T-helper 17 cell (primary cell): ENCODE results near the gene SHCBP1. TPM values are rescaled to one million over a fixed set of nuclear protein-coding genes. Genes with fewer than 3 reads are reported as not detected.
"Not testable (repeated sequence)": the region's sequence is repeated elsewhere in the genome, so short reads cannot be mapped to it uniquely, and the experiment has no call there.

Experiments
- ATAC-seq: fragments of 150-1000 bp; cut with Tn5 transposase; 2 replicates; pipeline ENCODE4 v1.10.0; 2021; ENCODE audit warnings: mild to moderate bottlenecking, moderate library complexity
- DNase-seq, 3 donors: peaks; one replicate each; pipeline versions ENCODE4 v3.0.0 to v3.0.0-alpha.2; 2020 to 2021
- H3K9me3 ChIP-seq: one replicate; pipeline ENCODE4 v1.7.0; 2013; ENCODE audit warnings: low read length, mild to moderate bottlenecking; ENCODE audit not compliant: control insufficient read depth, poor library complexity, severe bottlenecking
- H3K27ac Mint-ChIP-seq: one replicate; pipeline ENCODE4 v1.8.0; 2022; ENCODE audit warnings: mild to moderate bottlenecking, moderate library complexity, mixed read lengths
- H3K27me3 Mint-ChIP-seq: one replicate; pipeline ENCODE4 v1.8.0; 2022; ENCODE audit warnings: mixed read lengths
- H3K36me3 Mint-ChIP-seq: one replicate; pipeline ENCODE4 v1.8.0; 2022; ENCODE audit warnings: low read depth, mixed read lengths
- H3K4me1 Mint-ChIP-seq: one replicate; pipeline ENCODE4 v1.8.0; 2022; ENCODE audit warnings: mild to moderate bottlenecking, mixed read lengths
- H3K4me3 Mint-ChIP-seq: one replicate; pipeline ENCODE4 v1.8.0; 2022; ENCODE audit warnings: mild to moderate bottlenecking, moderate library complexity, mixed read lengths
- total RNA-seq, 4 donors: library from RNA in 2 of 4; stranded (reverse) in 2 of 4; gene quantifications; one replicate each; pipeline ENCODE4 v1.2.3 and lab custom pipeline; 2022 to 2026

SHCBP1 gene
- total RNA-seq, 2 donors from 2014 or later: 1.6 to 4.0 TPM

DNA sequence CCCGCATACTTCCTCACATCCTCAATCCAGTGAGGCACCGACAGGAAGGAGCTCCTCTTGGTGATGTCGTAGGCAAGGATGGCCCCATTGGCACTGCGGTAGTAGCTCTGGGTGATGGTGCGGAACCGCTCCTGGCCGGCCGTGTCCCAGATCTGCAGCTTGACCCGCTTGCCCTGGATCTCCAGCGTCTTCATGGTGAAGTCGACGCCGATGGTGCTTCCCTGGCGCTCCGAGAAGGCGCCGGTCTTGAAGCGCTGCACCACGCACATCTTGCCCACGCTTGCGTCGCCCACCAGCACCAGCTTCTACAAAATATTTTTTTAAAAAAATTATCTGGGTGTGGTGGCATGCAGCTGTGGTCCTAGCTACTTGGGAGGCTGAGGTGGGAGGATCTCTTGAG is 5.5 kb upstream of the SHCBP1 start:
- H3K27me3 Mint-ChIP-seq, DNase-seq, H3K4me3 Mint-ChIP-seq, H3K9me3 ChIP-seq, H3K27ac Mint-ChIP-seq, H3K36me3 Mint-ChIP-seq, H3K4me1 Mint-ChIP-seq, ATAC-seq: not testable (repeated sequence)

DNA sequence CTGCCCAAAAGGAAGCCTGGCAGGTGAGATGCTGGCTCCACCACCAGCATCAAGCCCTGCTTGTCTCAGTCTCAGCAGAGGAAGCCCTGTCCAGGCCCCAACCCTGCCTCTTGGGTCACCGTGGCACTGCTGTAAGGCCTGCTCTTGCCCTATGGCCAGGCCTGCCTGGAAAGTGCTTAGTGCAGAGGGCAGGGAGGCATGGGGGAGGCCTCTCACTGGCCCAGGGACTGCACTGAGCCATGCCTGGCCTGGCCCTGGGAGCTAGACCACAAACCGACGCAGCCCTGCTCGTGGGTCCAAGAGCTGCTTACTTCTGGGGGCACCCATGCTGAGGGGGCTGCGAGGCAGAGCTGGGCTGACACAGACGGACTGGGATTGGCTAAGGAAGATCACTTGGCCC is 3.7 kb upstream of the SHCBP1 start:
- not testable (repeated sequence) for ATAC-seq, H3K36me3 Mint-ChIP-seq, H3K4me3 Mint-ChIP-seq, DNase-seq, H3K27me3 Mint-ChIP-seq, H3K27ac Mint-ChIP-seq, H3K9me3 ChIP-seq
- peaks cover 20% of the 10 kb centered on the region for H3K4me1 Mint-ChIP-seq

DNA sequence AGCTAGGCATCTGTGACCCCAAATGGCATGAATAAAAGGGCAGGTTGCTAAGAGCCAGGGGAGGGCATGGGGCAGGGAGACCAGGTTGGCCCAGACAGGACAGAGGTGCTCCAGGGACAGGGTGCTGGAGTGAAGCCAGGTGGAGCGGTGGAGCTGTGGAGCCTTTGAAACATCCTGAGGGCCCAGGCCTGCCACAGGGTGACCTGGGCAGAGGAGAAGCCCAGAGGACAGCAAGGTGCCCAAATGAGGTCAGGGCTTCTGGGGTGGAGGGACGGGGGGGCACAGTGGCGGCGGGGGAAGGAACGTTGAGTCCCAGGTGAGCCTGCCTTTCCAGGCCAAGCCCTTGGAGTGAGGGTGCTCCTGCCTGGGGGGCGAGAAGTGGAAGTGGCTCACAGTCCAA is 2.5 kb upstream of the SHCBP1 start:
- H3K27me3 Mint-ChIP-seq, H3K9me3 ChIP-seq, H3K36me3 Mint-ChIP-seq, H3K27ac Mint-ChIP-seq, ATAC-seq, H3K4me3 Mint-ChIP-seq, DNase-seq: not testable (repeated sequence)
- H3K4me1 Mint-ChIP-seq: peaks cover 20% of the 10 kb centered on the region

DNA sequence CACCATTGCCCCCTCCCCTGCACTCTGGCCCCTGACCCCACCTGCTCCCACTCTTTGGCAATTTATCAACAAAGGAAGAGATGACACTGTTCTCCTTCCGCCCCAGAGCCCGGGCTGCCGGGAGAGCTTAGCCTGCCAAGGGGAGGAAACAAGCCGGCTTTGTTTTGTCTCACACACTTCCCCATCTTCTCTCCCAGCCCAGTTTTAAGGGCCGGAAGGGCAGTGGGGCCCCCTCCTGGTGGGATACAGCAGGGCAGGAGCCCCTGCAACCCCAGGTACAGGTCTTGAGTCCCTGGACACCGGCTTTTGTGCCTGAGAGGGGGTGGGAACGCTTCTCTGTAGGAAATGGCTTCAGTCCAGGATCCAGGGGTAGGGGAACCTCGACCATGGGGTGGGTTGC is 2.1 kb upstream of the SHCBP1 start:
- H3K4me1 Mint-ChIP-seq: peaks cover 20% of the 10 kb centered on the region
- H3K27me3 Mint-ChIP-seq, H3K27ac Mint-ChIP-seq, DNase-seq, H3K36me3 Mint-ChIP-seq, H3K4me3 Mint-ChIP-seq, H3K9me3 ChIP-seq: not testable (repeated sequence)
- peak; percentile 46 for ATAC-seq

DNA sequence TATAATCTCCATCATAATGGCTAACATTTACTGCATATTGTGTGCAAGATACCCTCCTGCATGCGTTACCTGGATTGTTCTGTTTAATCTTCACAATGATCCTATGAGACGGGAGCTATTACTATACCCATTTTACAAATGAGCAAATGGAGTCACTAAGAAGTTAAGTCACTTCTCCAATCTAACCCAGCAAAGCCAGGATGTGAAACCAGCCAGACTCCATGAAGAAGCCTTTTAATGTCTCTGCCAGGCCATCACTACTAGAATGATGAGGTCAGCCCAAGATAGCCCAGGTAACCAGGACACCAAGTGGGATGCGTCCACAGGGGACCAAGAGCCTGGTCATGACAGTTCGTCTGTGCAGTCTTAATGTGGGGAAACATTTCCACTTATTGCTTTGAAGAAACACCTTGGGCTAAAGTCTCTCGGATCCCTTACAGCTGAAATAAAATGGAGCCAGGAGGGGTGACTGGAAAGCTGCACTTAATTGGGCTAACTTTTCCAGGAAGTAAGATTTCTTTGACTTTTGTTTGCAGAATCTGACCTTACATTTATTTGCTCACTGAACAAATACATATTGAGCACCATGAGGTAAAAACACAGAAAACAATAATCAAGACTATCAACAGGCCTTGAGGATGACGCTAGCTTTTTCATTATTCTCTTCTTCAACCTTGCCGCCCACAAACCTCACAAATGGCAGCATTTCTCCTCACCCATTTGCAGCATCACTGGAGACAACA is 926 bp upstream of the SHCBP1 start:
- H3K27ac Mint-ChIP-seq: peak overlapping the region; percentile 84
- no peaks in the 10 kb centered on the region for H3K36me3 Mint-ChIP-seq
- no peak for ATAC-seq
- H3K4me3 Mint-ChIP-seq: peak overlapping the region; percentile 93
- H3K4me1 Mint-ChIP-seq: peaks cover 20% of the 10 kb centered on the region
- no peaks in the 10 kb centered on the region for H3K9me3 ChIP-seq
- DNase-seq: no peak
- H3K27me3 Mint-ChIP-seq: no peaks in the 10 kb centered on the region

DNA sequence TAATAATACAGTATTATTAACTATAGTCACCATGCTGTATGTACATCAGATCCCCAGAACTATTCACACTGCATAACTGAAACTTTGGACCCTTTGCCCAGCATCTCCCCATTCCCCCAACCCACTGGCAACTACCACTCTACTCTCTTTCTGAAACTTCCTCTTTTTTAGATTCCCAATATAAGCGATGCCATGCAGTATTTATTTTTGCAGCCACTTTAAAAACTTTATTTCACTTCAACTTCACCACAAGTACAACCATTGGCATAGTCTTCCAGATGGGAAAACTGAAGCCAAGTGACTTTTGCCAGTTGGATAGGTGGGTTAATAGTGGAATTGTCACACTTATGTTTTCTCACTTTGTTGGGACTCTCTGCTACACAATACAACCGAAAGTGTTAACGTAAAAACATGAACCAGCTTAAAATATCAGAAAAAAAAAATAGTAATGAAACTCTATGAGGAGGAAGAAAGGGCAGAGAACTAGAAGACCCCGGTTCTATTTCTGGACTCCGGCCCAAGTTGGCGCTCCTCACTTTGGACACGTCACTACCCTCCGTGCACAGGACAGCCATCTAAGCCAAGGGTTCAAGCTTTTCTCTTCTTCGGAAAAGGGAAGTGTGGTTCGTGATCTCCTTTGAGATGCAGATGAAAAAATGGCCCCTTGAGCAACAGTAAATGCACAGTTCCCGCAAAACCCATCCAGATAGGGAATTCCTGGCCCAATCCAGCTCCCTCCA is 743 bp downstream of the SHCBP1 start:
- Mint-ChIP-seq H3K36me3 (no peaks in the 10 kb centered on the region), H3K4me3 (peak overlapping the region; percentile 93), H3K27me3 (no peaks in the 10 kb centered on the region), H3K4me1 (peaks cover 23% of the 10 kb centered on the region), H3K27ac (peak overlapping the region; percentile 84)
- no peak for DNase-seq
- no peaks in the 10 kb centered on the region for H3K9me3 ChIP-seq
- ATAC-seq: no peak

DNA sequence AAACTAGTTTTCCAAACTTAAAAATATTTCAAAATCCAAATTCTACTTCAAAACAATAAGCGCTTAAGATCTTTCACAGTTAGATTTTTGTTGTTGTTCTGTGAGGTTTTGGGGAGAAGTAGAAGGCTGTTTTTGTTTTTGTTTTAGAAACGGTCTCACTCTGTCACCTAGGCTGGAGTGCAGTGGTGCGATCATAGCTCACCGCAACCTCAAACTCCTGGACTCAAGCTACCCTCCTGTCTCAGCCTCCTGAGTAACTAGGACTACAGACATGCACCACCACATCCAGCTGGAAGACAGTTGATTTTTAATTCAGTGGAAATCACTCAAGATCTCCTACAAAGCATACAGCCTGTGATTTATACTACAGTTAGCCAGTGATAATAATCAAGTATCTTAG is 2.7 kb downstream of the SHCBP1 start:
- no peak for DNase-seq
- no peak overlapping the region for H3K4me3 Mint-ChIP-seq
- no peak overlapping the region for H3K27ac Mint-ChIP-seq

DNA sequence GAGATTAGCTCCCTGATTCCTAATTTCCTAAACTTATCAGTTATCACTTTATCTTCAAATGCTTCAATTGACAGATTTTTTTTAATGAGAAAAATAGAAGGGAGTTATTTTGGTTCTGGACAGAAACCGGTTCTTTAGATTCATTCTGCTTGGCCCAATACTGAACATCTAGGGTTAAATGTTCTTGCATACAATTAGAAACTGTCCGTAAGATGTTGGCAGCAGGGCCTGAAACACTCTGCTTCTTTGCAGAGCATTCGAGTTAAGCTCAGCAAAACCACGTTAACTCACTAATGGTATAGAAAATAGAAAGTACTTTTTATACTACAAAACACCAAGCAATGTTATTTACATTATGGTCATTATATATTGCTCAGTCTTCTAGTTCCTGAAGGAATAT is 7.2 kb downstream of the SHCBP1 start:
- H3K4me3 Mint-ChIP-seq: no peak overlapping the region
- H3K27ac Mint-ChIP-seq: no peak overlapping the region
- DNase-seq (no peak), ATAC-seq (no peak)
- H3K9me3 ChIP-seq: no peaks in the 10 kb centered on the region
- H3K4me1 Mint-ChIP-seq: peaks cover 2% of the 10 kb centered on the region
- no peaks in the 10 kb centered on the region for H3K27me3 Mint-ChIP-seq
- H3K36me3 Mint-ChIP-seq: no peaks in the 10 kb centered on the region

More for the DNA sequence above, 2.7 kb downstream of the SHCBP1 start:
- peaks cover 23% of the 10 kb centered on the region for H3K4me1 Mint-ChIP-seq
- H3K27me3 Mint-ChIP-seq: no peaks in the 10 kb centered on the region
- H3K36me3 Mint-ChIP-seq: no peaks in the 10 kb centered on the region
- H3K9me3 ChIP-seq: no peaks in the 10 kb centered on the region
- ATAC-seq: no peak

DNA sequence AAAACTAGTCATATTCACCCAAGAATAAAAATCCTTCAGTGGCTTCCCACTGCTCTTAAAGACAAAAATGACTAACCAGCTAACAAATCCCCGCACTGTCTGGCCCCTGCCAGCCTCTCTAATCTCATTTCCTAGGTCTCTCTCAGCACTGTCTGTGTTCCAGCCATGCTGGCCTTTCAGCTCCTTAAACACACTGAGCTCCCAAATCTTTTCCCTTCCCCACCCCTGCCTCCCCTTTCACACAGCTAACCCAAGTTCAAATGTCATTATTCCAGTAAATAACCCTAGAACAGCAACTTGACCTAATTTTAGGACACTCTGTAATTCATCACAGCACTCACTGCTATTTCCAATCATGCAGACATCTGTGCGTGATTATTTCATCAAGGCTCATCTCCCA is 7.8 kb downstream of the SHCBP1 start:
- H3K9me3 ChIP-seq: no peaks in the 10 kb centered on the region
- Mint-ChIP-seq H3K4me3 (no peak overlapping the region), H3K27me3 (no peaks in the 10 kb centered on the region), H3K36me3 (no peaks in the 10 kb centered on the region), H3K4me1 (peaks cover 2% of the 10 kb centered on the region), H3K27ac (no peak overlapping the region)
- ATAC-seq (no peak), DNase-seq (no peak)

DNA sequence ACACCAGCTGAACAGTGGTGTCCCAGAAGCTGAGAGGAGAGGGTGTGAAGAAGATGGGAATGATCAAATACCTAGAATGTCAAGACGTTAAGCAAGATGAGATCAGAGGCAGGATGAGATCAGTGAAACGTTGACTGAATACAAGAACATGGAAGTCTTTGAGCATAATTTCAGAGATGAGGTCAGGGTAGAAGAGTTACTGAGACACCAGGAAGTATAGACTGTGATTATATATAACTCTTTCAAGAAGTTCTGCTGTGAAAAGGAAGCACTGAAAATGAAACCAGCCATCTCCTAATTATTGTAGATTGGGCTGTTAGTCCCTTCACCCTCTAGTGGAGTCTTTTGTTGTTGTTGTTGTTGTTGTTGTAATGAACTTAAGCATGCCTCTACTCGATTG is 9.1 kb downstream of the SHCBP1 start:
- Mint-ChIP-seq H3K4me3 (no peak overlapping the region), H3K27ac (no peak overlapping the region), H3K4me1 (peaks cover 2% of the 10 kb centered on the region), H3K27me3 (no peaks in the 10 kb centered on the region), H3K36me3 (no peaks in the 10 kb centered on the region)
- H3K9me3 ChIP-seq: no peaks in the 10 kb centered on the region
- DNase-seq (no peak), ATAC-seq (no peak)

DNA sequence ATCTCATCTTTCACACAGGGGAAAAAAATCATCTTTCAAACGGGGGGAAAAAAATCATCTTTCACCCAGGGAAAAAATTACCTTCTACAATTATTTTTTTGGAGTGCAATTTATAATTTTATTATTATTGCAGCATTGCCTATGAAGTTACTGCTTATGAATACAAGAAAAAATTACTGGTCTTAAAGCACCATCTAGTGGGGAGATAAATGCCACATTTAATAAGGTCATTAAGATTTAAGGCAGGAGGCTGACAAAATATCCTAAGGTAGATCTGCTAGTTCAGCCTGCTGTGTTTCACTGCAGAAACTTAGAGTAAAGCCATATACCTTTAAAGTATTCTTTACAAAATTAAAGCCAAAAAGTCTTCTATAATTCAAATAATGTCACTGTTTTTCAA is 13.7 kb downstream of the SHCBP1 start:
- Mint-ChIP-seq H3K27me3 (no peaks in the 10 kb centered on the region), H3K4me3 (no peak overlapping the region), H3K27ac (no peak overlapping the region), H3K36me3 (no peaks in the 10 kb centered on the region), H3K4me1 (peaks cover 2% of the 10 kb centered on the region)
- no peak for DNase-seq
- no peak for ATAC-seq
- H3K9me3 ChIP-seq: no peaks in the 10 kb centered on the region

DNA sequence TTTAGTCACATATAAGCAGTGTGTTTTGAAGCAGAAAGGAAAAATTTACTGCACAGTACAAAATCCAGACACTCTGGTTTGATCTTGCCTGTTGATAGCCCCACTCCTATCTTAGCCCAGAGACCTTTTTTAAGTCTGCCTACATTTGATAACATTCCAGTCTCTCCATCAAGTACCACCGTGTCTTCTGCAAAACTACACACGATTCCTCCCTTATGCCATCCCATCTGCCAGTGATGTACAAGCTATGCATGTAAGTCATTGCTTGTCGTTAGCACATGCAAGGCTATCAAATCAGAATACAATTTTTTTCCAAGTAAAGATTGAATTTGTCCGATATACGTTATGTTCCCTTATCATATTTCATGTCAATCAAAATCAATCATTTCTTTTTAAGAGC is 14.9 kb downstream of the SHCBP1 start:
- H3K27ac Mint-ChIP-seq: peak overlapping the region; percentile 29
- peaks cover 6% of the 10 kb centered on the region for H3K4me1 Mint-ChIP-seq
- H3K4me3 Mint-ChIP-seq: no peak overlapping the region
- ATAC-seq: no peak
- DNase-seq: no peak
- no peaks in the 10 kb centered on the region for H3K9me3 ChIP-seq
- no peaks in the 10 kb centered on the region for H3K36me3 Mint-ChIP-seq
- H3K27me3 Mint-ChIP-seq: no peaks in the 10 kb centered on the region

DNA sequence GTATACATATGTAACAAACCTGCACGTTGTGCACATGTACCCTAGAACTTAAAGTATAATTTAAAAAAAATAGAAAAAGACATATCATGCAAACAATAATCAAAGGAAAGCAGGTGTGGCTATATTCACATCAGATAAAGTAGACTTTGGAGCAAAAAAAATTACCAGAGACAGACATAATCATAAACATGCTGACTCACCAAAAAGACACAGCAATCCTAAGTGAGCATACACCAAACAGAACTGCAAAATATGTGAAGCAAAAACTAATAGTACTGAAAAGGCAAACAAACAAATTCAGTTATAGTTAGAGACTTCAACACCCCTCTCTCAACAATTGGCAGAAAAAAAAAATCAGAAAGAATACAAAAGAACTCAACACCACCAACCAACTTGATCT is 29.9 kb downstream of the SHCBP1 start:
- ATAC-seq (no peak), DNase-seq (no peak)
- no peaks in the 10 kb centered on the region for H3K27me3 Mint-ChIP-seq
- H3K4me1 Mint-ChIP-seq: peaks cover 2% of the 10 kb centered on the region
- no peak overlapping the region for H3K27ac Mint-ChIP-seq
- peaks cover 5% of the 10 kb centered on the region for H3K36me3 Mint-ChIP-seq
- H3K4me3 Mint-ChIP-seq: no peak overlapping the region
- no peaks in the 10 kb centered on the region for H3K9me3 ChIP-seq
